Astrocyte (in vitro differentiated cells and primary cell): ENCODE data around the gene SMARCA1. TPM values are rescaled to one million over a fixed set of nuclear protein-coding genes. Genes with fewer than 3 reads are reported as not detected.

ENCODE experiments used
- DNase-seq: peaks from one replicate; pipeline ENCODE4 v3.0.0-alpha.2; 2010; ENCODE audit warnings: low read depth
- FAIRE-seq: peaks from 2 replicates; lab custom pipeline; 2011; peaks lifted over from hg19 to GRCh38; lab: Jason Lieb, UNC
- H2AFZ ChIP-seq: 2 replicates; pipeline ENCODE4 v1.6.0; 2012; ENCODE audit warnings: low read depth, low read length, inconsistent platforms
- H3K27ac ChIP-seq: 2 replicates; pipeline ENCODE4 v1.5.1; 2011; ENCODE audit warnings: low read depth, low read length, inconsistent platforms
- H3K27me3 ChIP-seq: 2 replicates; pipeline ENCODE4 v1.6.0; 2011; ENCODE audit warnings: low read length, inconsistent platforms; ENCODE audit not compliant: insufficient read depth
- H3K36me3 ChIP-seq: 2 replicates; pipeline ENCODE4 v1.5.1; 2011; ENCODE audit warnings: low read length, inconsistent platforms; ENCODE audit not compliant: insufficient read depth
- H3K4me1 ChIP-seq: 2 replicates; pipeline ENCODE4 v1.5.1; 2011; ENCODE audit warnings: low read length, inconsistent platforms; ENCODE audit not compliant: insufficient read depth
- H3K4me2 ChIP-seq: 2 replicates; pipeline ENCODE4 v1.6.0; 2012; ENCODE audit warnings: low read length, inconsistent platforms
- H3K4me3 ChIP-seq: 2 replicates; pipeline ENCODE4 v1.5.1; 2011; ENCODE audit warnings: low read depth, mild to moderate bottlenecking, low read length, inconsistent platforms; ENCODE audit not compliant: insufficient read depth
- H3K79me2 ChIP-seq: 2 replicates; pipeline ENCODE4 v1.6.0; 2012; ENCODE audit warnings: mild to moderate bottlenecking, low read length, inconsistent platforms; ENCODE audit not compliant: insufficient read depth
- H3K9ac ChIP-seq: 2 replicates; pipeline ENCODE4 v1.6.0; 2012; ENCODE audit warnings: mild to moderate bottlenecking, low read length, inconsistent platforms
- H3K9me3 ChIP-seq: 2 replicates; pipeline ENCODE4 v1.5.1; 2012; ENCODE audit warnings: low read depth, mild to moderate bottlenecking, low read length, inconsistent platforms; ENCODE audit not compliant: insufficient read depth
- H4K20me1 ChIP-seq: 2 replicates; pipeline ENCODE4 v1.6.0; 2012; ENCODE audit warnings: low read length, inconsistent platforms; ENCODE audit not compliant: insufficient read depth
- H3K27ac Mint-ChIP-seq: one replicate; pipeline ENCODE4 v1.8.0; 2021; ENCODE audit warnings: mild to moderate bottlenecking, mixed read lengths; ENCODE audit not compliant: unreplicated experiment
- H3K27me3 Mint-ChIP-seq: one replicate; pipeline ENCODE4 v1.8.0; 2021; ENCODE audit warnings: low read depth, mixed read lengths; ENCODE audit not compliant: unreplicated experiment
- H3K36me3 Mint-ChIP-seq: one replicate; pipeline ENCODE4 v1.8.0; 2021; ENCODE audit warnings: low read depth, mixed read lengths; ENCODE audit not compliant: unreplicated experiment
- H3K4me1 Mint-ChIP-seq: one replicate; pipeline ENCODE4 v1.8.0; 2021; ENCODE audit warnings: low read depth, mixed read lengths; ENCODE audit not compliant: unreplicated experiment
- H3K4me3 Mint-ChIP-seq: one replicate; pipeline ENCODE4 v1.8.0; 2021; ENCODE audit warnings: mild to moderate bottlenecking, moderate library complexity, mixed read lengths; ENCODE audit not compliant: unreplicated experiment
- H3K9me3 Mint-ChIP-seq: one replicate; pipeline ENCODE4 v1.8.0; 2021; ENCODE audit warnings: mild to moderate bottlenecking, mixed read lengths; ENCODE audit not compliant: unreplicated experiment
- CTCF ChIP-seq: IDR thresholded peaks from 2 replicates; pipeline ENCODE4 v1.5.1; 2011; ENCODE audit warnings: low read depth, mild to moderate bottlenecking, inconsistent platforms, low read length, moderate library complexity; ENCODE audit not compliant: insufficient read depth
- EZH2 ChIP-seq: IDR thresholded peaks from 2 replicates; pipeline ENCODE4 v1.6.1; 2012; ENCODE audit warnings: mild to moderate bottlenecking, low read length, inconsistent platforms; ENCODE audit not compliant: insufficient read depth
- total RNA-seq: library from RNA; stranded (reverse); gene quantifications from 2 replicates; pipeline ENCODE4 v1.2.1, GENCODE V29; 2021

SMARCA1 gene
- total RNA-seq, 1 donor from 2014 or later = 104 TPM

DNA sequence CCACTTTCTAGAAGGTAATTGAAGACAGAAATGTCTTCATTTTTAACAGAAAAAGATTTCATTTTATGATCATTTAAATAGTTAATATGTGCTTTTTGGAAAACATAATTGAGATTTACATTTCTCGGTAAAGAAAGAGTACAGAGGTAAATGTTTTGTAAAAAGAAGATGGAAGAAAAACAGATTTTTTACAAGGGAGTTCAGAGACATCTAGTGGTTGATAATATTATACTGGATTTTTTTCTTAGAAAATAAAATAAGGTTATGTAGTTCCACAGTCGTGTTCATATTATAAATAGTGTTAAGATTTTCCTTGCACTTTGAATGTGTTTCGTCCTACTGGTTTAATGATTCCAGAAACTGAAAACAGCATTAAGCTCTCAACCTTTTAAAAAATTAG lies 60.6 kb downstream of the SMARCA1 start:
- Mint-ChIP-seq H3K4me3 (no peak overlapping the region), H3K36me3 (no peaks in the 10 kb centered on the region), H3K27ac (no peak overlapping the region), H3K27me3 (no peaks in the 10 kb centered on the region), H3K9me3 (no peaks in the 10 kb centered on the region), H3K4me1 (peaks cover 3% of the 10 kb centered on the region)
- H3K4me2 ChIP-seq = no peak overlapping the region
- no peaks in the 10 kb centered on the region for H3K27me3 ChIP-seq
- H3K4me1 ChIP-seq = no peaks in the 10 kb centered on the region
- H3K9ac ChIP-seq = no peak overlapping the region
- TF ChIP-seq CTCF = no peak
- TF ChIP-seq EZH2 = no peak
- H3K27ac ChIP-seq = no peak overlapping the region
- no peak overlapping the region for H3K4me3 ChIP-seq
- peaks cover 16% of the 10 kb centered on the region for H3K36me3 ChIP-seq
- H3K9me3 ChIP-seq = no peaks in the 10 kb centered on the region
- no peaks in the 10 kb centered on the region for H4K20me1 ChIP-seq
- no peaks in the 10 kb centered on the region for H3K79me2 ChIP-seq
- FAIRE-seq (peak; percentile 60), DNase-seq (no peak)
- no peak overlapping the region for H2AFZ ChIP-seq

DNA sequence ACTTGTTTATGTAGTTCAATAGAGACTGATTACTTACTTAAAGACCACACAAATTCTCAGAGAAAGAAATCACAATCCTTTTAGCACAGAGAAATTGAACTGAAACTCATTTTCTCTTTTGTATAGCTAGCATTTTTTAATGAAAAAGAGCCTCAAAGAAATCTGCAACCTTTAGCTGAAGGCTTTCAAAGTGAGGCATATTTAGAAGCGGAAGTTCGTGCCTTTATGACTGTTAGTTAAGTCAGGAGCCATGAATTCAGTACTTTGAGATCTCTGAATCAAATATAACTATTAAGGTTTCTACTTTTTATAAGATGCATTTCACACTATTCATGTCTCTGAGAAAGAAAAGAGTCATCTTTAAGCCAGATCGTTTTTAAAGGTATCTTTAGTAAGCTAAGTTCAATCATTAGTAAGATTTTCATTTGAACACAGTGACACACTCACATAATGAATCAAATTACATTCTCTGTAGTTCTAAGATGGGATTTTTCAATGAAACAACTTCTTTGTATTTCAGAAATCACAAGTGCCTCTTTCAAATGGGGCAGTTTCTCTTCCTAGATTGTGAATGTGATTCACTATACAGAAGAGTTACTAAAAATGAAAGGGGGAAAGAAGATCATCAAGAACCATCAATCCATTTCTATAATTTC lies 61.4 kb downstream of the SMARCA1 start:
- H3K36me3 ChIP-seq = peaks cover 16% of the 10 kb centered on the region
- no peak overlapping the region for H2AFZ ChIP-seq
- no peak overlapping the region for H3K4me3 ChIP-seq
- H3K27me3 Mint-ChIP-seq = no peaks in the 10 kb centered on the region
- no peaks in the 10 kb centered on the region for H3K9me3 Mint-ChIP-seq
- H3K27ac ChIP-seq = no peak overlapping the region
- no peak overlapping the region for H3K4me2 ChIP-seq
- no peaks in the 10 kb centered on the region for H3K4me1 ChIP-seq
- TF ChIP-seq EZH2 (no peak), CTCF (no peak)
- H3K4me3 Mint-ChIP-seq = no peak overlapping the region
- H3K27ac Mint-ChIP-seq = no peak overlapping the region
- FAIRE-seq = peak; percentile 99
- H3K9me3 ChIP-seq = no peaks in the 10 kb centered on the region
- DNase-seq = no peak
- H3K36me3 Mint-ChIP-seq = no peaks in the 10 kb centered on the region
- no peaks in the 10 kb centered on the region for H3K4me1 Mint-ChIP-seq
- no peaks in the 10 kb centered on the region for H4K20me1 ChIP-seq
- H3K79me2 ChIP-seq = no peaks in the 10 kb centered on the region
- H3K9ac ChIP-seq = no peak overlapping the region
- no peaks in the 10 kb centered on the region for H3K27me3 ChIP-seq

DNA sequence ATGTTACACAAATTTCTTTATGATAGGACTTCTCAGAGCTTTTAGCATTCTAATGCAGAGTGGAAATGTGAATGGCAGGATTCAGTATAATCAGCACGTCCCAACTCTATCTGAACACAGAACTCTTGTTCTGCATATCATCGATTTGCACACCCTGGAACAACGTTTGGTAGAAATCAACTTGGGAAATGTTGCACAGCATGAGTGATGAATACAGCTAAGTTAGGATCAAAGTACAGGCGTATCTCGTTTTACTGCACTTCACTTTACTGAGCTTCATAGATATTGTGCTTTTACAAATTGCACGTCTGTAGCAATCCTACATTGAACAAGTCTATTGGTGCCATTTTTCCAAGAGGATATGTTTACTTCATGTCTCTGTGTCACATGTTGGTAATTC lies 70.8 kb downstream of the SMARCA1 start:
- no peak for DNase-seq
- Histone ChIP-seq H4K20me1 (no peaks in the 10 kb centered on the region), H2AFZ (no peak overlapping the region), H3K4me2 (no peak overlapping the region), H3K4me1 (no peaks in the 10 kb centered on the region), H3K27ac (no peak overlapping the region), H3K79me2 (no peaks in the 10 kb centered on the region), H3K9ac (no peak overlapping the region), H3K27me3 (no peaks in the 10 kb centered on the region), H3K9me3 (no peaks in the 10 kb centered on the region), H3K36me3 (no peaks in the 10 kb centered on the region), H3K4me3 (no peak overlapping the region)
- Mint-ChIP-seq H3K27me3 (no peaks in the 10 kb centered on the region), H3K9me3 (peaks cover 1% of the 10 kb centered on the region), H3K4me1 (no peaks in the 10 kb centered on the region), H3K4me3 (no peak overlapping the region), H3K36me3 (peaks cover 2% of the 10 kb centered on the region), H3K27ac (no peak overlapping the region)
- peak; percentile 65 for FAIRE-seq
- TF ChIP-seq CTCF = no peak
- TF ChIP-seq EZH2 = no peak
